NCI-H187 (cell line): ENCODE data around the gene ISYNA1.

ENCODE experiments used
- DNase-seq, 2 experiments: peaks; one replicate each; lab custom pipeline; 2025; lab: John Stamatoyannopoulos, UW

Gene ISYNA1

DNA sequence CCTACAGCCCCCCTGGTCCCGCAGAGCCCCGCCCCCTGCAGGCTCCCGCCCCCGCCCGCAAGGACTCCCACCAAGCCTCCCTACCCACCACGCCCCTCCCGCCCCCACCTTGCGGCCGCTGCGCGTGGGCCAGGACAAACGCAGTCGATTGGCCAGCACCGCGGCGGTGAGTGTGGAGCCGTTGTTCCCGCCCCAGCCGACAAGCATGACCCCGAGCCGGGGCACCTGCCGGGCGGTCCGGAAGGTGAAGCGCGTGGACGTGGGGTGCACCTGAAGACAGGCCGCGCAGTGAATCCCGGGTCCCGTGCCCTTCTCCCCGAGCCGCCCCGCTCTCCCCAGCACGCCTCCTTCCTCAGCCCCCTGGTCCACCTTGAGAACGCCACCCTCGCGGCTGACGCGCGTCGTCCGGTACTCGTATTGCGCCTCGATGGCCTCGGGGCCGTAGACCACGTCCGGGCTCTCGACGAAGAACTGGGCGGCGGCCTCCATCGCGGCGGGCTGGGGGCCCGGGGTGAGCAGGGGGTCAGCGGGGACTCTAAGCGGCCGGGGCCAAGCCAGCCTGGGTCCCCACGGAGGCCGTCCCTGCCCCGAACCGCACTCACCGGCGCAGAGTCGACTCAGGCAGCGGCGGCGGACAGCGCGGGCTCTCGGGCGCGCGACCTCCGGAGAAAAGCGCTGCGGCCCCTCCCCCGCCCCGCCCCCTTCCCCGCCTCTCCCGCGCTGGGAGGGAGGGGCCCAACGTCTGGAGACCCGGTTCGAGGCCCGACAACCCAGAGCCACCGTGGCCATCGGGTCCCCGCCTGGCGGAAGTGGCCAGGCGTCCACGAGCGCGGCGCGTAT, at the start of gene ISYNA1:
TSS of gene ISYNA1 (minus strand) at position 643 of the 840 bp plus-strand sequence. CDS start at position 489, 154 bp downstream.
- DNase-seq: no peak

DNA sequence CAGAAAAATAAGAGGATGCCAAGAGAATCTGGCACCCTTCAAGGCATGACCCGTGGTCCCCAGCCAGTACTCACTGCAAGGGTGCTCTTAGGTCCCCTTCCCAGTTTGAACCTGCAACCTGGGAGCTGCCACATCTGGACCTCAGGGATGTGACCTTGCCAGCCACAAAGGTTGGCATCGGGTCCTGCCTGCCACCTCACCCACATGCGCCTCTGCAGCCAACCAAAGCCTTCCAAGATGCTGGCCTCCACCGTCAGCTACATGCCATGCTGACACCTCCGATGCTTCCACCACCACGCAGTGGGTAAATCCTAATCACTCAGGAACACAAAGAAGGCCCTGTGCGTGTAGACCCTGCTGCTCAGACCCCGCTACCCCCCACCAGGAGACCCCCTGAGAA, 48.8 kb upstream of the ISYNA1 start:
- DNase-seq: no peak

DNA sequence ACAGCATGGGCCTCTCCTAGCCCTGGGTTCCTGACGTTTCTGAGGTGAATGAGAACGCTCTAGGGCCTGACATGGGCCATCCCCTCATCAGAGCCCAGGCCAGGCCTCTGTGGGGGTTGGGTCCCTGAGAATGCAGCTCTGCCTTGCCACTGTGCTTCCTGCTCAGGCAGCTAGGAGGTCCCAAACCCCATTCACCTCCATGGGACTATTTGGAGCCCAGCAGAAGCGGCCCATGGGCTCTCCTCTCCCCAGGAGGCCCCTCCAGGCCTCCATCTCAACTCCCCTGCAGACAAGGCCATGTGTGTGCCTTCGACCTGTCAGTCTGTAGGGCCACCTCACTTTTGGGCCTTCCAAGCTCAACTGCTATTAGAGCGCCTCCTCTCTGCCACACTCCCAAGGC, 47.1 kb upstream of the ISYNA1 start:
- DNase-seq: no peak

DNA sequence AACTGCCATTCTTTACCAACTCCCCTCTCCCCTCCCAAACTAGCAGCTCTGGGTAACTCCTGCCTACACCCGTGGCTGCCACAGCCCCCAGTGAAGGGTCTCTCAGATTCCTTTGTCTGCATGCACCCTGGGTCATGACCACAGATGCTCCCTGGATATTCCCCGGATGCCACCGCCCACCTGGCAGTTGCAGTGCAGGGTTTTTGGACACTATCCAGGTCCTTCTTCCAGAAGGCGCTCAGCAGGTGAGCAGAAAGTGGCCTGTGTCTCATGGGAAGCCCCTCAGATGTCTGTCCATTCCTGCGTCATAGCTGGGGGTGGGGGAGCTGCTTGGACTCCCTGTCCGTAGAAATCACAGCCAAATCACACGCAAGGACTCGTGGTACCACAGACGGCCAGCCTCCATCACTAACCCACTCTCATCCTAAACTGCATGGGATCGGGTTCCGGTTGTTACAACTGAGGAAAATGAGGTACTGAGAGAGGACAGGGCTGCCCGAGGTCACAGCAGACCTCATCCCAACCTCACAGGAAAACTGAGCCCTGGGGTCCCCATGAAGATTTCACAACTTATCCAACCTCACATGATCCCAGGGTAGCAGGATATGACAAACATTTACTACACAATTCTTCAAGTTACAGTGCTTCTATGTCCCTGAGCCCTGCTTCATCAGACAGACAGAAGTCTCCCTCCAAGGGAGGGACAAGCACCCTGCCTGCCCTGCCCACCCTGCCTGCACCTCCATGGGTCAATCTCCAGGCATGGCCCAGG, 45.4 kb upstream of the ISYNA1 start:
- no peak for DNase-seq

DNA sequence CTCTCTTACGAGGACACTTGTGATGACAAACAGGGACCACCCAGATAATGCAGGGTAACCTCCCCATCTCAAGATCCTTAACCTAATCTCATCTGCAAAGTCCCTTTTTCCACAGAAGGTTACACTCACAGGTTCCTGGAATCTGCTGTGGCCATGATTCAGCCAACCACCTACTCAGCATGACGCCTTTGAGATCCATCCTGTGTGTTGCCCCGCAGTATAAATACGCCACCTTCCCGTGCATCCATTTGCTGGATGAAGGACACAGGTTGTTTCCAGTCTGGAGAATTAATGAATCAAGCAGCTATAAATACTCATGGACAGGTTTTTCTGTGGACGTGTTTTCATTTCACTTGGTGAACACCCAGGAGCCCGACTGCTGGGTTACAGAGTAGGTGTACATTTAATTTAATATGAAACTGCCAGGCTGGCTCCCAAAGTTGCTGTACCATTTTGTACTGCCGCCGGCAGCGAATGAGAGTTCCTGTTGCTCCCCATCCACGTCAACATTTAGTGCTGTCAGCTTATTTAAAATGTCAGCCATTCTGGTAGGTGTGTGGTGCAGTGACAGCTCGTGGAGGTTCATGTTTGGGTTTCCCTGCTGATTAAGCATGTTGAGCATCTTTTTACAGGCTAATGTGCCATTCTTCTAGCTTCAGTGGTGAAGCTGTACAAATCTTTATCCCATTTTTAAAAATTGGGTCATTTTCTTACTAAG, 43.7 kb upstream of the ISYNA1 start:
- no peak for DNase-seq

DNA sequence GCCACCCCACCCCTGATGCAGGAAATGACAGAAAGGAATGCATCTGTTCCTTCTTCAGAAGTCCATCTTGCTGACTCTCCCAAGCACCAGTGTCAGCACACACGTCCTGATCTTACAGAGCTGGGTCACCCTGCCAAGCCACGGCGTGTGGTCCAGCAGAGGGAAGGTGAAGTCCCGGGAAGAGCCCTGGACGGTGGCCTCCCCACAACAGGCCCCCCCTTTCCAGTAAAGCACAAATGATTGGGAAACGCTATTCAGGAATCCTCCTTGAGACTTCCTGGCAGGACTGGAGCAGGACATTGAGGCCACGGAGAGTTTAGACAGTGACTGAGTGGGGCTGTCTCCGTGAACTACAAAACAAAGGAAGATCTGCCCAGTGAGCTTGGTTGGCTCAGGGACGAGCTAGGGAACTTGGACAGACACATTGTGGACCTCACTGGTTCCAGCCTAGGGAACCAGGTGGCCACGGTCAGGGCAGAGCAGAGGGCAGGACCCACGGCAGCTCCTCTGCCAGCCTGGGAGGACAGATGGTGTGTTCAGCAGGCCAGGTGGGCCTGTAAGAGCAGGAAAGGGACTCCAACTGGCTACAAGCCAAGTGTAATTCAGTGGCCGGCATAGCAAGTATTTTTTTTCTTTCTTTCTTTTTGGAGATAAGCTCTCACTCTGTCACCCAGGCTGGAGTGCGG, 42.2 kb upstream of the ISYNA1 start:
- no peak for DNase-seq

DNA sequence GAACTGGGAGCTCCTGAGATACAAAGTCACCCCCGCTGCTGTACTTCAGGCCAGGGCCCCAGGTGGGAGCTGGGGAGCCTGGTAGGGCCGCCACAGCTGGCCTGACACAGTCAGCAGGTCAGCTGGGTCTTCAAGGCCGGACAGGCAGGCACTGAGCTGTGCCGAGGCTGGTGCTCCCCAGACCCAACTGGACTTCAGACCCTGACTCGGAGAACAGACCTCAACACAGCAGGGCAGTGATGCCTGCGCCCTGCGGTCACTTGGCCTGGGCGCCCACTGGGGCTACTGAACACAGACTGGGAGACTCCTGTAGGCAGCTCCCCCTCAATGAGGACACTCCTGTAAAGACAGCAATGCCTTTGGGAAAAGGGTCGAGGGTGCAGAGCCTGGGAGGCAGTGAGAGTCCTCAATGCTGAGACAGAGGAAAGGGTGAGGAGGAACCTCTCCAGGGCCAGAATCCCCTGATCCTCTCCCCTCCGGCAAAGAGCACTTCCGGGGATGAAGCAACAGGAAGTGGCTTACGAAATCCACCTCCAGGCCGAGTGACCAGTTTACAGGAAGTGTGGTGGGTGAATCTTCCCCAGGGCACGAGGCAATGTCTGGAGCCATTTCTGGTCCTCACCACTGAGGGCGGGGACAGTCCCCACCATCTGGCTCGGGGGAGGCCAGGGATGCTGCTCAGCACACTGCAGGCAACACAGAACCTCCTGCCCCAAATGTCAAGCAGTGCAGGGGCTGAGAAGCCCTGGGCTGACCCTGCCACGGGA, 40.8 kb upstream of the ISYNA1 start:
- DNase-seq: no peak

DNA sequence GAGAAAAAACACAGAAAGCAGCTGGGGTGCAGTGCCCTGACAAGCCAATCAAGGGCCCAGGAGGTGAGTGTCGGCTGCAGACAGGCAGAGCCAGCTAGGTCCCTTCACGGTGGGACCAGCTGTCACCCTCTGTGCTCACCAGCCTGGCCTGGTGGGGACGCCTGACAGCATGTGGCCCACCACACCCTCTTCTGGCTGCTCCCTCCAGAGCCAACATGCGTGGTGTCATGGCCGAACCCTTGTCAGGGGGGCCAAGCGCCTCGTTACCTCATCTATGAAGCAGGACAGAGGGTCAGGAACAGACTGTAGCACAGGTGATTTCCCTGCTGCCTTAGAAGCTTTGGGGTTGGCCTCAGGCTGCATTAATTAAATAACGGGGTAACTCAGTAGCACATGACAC, 40.0 kb upstream of the ISYNA1 start:
- no peak for DNase-seq

DNA sequence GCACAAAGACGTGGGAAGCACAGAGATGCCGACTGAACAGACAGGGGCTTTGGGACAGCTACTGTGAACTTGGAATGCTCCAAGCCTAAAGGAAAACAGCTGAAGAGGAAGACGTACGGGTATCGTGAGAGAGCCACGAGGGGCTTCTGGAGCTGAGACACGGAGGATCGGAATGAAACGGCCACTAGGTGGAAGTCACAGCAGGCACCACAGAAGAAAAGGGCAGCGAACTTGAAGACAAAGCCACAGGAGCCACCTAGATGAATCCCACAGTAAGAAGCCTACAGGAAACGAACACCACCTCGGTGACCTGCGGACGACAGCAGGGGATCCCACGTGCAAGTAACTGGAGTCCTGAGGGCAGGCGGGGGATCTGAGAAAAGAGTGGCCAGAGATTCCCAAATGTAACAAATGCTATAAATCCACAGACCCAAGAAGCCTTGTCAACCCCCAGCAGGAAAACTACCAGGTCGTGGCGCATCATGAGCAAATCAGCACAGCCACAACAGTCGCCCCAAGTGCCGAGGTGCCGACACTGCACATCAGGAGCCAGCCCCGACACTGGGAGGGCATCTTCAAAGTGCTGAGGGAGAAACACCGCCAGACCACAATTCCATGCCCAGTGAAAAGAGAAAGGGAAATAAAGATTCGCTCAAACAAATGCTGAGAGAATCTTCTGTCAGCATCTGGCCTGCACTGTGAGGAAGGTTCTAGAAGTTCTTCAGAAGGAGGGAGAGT, 39.3 kb upstream of the ISYNA1 start:
- DNase-seq: no peak

DNA sequence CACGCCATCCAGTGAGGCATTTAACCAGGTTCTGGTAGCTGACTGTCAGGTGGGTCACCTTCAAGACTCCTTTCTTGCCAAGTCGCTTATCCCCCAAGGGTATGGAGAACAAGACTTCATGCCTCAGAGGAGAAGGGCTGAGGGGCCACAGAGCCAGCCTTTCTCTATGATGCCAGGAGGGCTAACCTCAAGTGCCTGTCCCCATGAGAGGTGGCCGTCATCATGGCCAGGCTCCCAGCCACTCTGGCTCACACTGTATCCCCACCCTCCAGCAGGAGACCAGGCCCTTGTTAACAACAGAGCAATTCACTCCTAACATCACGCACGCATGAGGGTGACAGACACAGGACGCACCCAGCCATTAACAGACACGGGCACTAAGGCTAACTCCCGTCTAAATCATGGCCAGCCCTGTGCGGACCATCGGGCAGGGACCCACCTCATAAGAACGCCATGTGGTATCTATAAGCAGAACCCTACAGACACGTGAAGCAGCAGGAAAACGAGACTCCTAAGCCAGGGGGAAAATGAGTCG, 38.6 kb upstream of the ISYNA1 start:
- DNase-seq: no peak

DNA sequence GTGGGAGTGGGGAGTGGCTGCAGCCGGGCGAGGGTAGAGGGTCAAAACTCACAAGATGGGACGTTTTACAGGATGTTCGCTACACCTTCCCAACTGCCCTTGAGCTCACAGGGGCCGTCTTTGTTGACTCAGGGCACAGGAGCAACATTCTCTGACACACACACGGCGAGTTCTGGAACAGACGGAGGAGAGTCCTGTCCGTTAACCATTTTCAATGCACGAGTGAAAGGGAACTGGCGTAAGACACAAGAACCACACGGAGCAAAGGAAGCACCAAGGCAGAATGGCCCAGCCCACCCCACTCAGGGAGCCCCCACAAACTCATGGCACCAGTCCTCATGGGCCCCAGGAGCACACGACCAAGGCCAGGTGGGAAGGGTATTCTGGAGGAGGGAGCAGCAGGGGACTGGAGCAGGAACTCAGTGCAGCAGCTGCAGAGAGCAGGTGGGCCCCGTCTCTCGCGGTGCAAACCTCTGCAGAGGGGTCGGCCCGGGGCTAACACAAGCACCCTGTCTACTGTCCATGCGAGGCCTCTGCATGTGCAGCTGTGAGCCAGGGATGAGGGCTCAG, 37.9 kb upstream of the ISYNA1 start:
- DNase-seq: no peak

DNA sequence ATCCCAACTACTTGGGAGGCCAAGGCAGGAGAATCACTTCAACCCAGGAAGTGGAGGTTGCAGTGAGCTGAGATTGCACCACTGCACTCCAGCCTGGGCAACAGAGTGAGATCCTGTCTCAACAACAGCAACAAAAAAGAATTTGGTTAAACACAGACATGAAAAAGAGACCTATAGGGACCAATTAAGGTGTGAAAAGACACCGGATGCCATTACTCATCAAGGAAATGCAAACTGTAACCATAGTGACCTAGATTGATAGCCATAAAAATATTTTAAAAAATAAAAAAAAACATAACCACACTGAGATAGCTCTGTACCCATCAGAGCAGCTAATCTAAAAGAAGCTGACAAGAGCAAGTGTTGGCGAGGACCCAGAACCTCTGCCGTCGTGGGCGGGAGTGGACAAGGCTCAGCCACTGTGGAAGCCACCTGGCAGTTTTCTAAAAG, 37.1 kb upstream of the ISYNA1 start:
- DNase-seq: no peak

DNA sequence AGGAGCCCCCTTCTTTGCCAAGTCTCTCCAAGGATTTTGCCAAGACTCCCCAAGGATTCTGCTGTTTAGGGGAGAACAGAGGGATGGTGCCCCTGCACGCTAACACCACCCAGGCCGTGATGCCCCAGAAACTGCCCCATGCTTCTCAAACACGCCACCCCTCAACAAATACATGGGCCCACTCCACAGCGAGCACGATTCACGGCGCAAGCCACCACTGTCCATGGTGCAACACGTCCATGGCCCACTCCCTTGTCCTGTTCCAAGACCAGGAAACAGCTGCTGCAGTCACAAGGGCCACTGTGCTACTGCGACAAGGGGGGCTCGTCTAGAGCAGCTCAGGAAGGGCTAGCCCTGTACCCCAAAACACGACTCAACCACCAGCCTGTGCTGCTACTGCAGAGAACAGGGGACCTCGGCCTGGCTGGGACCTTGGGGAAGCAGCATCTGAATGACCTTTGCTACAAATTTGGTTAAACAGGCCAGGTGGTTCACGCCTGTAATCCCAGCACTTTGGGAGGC, 36.5 kb upstream of the ISYNA1 start:
- no peak for DNase-seq

DNA sequence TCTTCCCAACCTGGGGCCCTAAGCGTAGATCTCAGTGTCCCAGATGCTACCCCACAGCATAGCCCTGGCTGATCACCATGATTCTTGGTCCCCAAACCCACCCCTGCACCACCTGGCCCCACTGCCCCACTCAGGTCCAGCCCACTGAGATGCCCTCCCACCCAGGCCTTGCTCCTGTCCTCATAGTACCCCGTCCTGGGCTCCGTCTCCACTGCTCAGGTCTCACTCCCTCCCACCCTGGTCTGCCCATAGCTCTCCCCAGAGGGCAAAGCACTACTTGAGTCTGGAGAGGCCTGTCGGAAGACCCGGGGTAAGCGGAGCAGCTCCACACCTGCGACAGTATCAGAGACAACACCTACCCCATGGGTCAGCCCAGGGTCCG, 35.8 kb upstream of the ISYNA1 start:
- DNase-seq: no peak

DNA sequence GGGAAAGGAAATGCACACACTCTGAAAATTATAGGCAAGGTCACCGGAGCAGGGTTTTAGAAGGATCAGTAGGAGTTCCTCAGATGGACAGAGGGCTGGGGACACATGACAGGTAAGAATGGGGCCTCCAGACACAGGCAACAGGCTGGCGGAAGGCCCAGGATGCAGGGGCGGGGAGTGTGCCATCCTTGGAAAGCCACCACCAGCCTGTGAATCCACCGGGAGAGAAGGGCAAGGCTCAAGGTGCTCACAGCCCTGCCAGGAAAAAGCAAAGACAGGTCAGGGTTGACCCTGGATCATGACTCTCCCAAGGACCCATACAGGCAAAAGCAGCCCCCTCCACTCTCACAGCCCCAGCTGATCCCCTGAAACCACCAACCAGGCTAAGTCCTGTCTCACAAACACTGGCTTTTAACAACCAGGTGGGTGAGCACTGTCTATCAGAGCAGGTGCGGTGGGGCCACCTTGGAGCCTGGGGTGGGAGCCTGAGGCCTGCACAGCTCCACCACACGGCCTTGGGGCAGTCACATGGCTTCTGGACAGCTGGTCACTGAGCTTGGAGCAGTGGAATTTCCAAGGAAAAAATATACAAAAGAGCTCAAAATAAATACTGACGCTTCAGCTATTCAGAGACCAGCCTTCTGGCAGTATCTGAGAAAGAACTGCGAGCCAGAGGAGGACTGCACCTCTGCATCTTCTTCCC, 35.2 kb upstream of the ISYNA1 start:
- no peak for DNase-seq

DNA sequence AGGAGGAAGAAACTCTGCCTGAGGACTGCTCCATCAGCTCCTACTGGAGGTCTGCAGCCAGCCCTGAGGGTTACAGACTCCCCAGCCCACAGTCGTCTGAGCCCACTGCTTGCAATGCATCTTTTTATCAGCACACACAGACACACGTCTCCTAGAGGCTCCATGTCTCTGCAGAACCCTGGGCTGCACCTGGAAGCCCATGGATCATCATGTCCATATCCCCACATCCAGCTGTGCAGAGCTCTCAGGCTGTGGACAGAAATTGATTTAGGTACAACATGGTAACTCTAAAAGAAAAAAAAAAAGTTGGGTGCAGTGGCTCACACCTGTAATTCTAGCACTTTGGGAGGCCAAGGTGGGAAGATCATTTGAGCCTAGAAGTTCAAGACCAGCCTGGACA, 32.9 kb upstream of the ISYNA1 start:
- DNase-seq: no peak

DNA sequence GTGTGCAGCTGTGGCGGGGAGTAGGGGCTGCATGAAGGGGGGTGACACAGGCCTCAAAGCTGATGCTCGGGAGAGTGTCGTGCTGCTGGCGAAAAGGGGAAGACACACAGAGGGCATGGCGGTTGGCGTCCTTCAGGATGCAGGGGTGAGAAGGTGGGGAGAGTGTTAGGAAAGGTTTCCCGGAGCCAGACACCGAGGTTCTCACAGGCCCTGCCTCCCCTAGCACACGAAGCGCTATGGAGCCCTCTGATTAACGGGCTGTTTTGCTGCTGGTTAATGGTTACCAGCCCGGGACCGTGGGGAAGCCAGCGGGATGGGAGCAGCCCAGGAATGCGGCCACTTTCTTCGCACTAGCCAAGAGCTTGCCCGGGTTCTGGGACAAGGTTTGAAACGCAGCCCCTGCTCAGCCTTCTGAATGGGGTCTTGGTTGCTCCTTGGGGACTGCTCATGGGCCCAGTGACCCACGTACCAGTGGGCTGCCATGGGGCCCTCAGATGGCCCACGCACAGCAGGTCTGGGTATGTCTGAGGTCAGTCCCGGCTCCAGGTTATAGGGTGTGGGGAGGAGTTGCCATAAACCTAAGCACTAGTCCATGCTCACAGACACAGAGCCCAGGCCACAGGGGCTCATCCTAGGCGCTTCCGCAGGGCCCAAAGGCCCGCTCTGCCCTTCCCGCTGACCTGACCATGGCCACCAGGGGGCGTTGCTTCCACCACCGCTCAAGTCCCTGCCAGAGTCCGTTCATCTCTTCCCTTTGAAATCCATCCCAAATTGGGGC, 31.3 kb upstream of the ISYNA1 start:
- no peak for DNase-seq

DNA sequence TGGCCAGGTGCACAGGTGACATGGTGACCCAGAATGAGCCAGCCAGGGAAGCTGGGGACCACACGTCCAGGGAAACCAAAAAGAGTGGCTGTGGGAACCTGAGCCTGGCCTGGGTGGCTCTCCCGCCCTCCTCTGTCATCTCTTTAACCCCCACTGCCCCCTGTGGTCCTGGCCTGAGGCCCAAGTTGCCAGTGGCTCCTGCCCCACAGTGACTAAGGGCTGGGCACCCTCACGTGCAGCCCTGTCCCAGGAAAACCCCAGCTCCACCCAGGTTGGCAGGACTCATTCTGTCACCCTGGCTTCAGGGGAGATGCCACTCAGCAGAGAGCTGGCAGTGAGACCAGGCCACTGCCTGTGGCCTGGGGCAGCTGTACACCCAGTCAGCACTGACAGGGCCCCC, 30.6 kb upstream of the ISYNA1 start:
- no peak for DNase-seq
